Activated CD8-positive, alpha-beta T cell treated with anti-CD3 and anti-CD28 coated beads for 36 hours (primary cell): ENCODE results near the gene SPECC1. TPM values are rescaled to one million over a fixed set of nuclear protein-coding genes. Genes with fewer than 3 reads are reported as not detected.
"Not testable (repeated sequence)": the region's sequence is repeated elsewhere in the genome, so short reads cannot be mapped to it uniquely, and the experiment has no call there.

Source experiments
- ATAC-seq: fragments of 200-7000 bp; cut with Tn5 transposase; one replicate; pipeline ENCODE4 v1.10.0; 2021; ENCODE audit warnings: mild to moderate bottlenecking, moderate library complexity
- CTCF ChIA-PET: fragments of 350-600 bp; sonication (Branson Sonifier 250); formaldehyde crosslinking; loops from one replicate; lab custom pipeline; 2021; ENCODE audit warnings: antibody characterized with exemption; lab: Charles Lee
- POLR2A ChIA-PET: fragments of 350-600 bp; sonication (Branson Sonifier 250); formaldehyde crosslinking; loops from one replicate; lab custom pipeline; 2021; ENCODE audit warnings: antibody characterized with exemption; lab: Charles Lee
- DNase-seq: peaks from one replicate; pipeline ENCODE4 v3.0.0-alpha.2; 2020
- H3K27ac Mint-ChIP-seq: one replicate; pipeline ENCODE4 v1.8.0; 2021; ENCODE audit warnings: mild to moderate bottlenecking, mixed read lengths
- H3K27me3 Mint-ChIP-seq: one replicate; pipeline ENCODE4 v1.8.0; 2021; ENCODE audit warnings: mixed read lengths
- H3K36me3 Mint-ChIP-seq: one replicate; pipeline ENCODE4 v1.8.0; 2021; ENCODE audit warnings: low read depth, mixed read lengths
- H3K4me1 Mint-ChIP-seq: one replicate; pipeline ENCODE4 v1.8.0; 2021; ENCODE audit warnings: low read depth, mixed read lengths
- H3K4me3 Mint-ChIP-seq: one replicate; pipeline ENCODE4 v1.8.0; 2021; ENCODE audit warnings: mild to moderate bottlenecking, moderate library complexity, mixed read lengths
- H3K9me3 Mint-ChIP-seq: one replicate; pipeline ENCODE4 v1.8.0; 2021; ENCODE audit warnings: mixed read lengths
- intact Hi-C: fragments of 100-400 bp; cut with micrococcal nuclease; formaldehyde crosslinking; loops from one replicate; pipeline ENCODE4 v1.10.0; 2022
- total RNA-seq, 2 experiments: library from RNA; stranded (reverse); gene quantifications; one replicate each; pipeline ENCODE4 v1.2.3, GENCODE V29; 2021
- TF ChIP-seq, protein P1 (sequence below): fragments of 200-600 bp; IDR thresholded peaks from one replicate; pipeline ENCODE4 v1.8.0; 2022; ENCODE audit warnings: antibody characterized with exemption, mild to moderate bottlenecking

SPECC1 gene
- total RNA-seq, 2 experiments from 2014 or later = 9.9 to 10.3 TPM

DNA sequence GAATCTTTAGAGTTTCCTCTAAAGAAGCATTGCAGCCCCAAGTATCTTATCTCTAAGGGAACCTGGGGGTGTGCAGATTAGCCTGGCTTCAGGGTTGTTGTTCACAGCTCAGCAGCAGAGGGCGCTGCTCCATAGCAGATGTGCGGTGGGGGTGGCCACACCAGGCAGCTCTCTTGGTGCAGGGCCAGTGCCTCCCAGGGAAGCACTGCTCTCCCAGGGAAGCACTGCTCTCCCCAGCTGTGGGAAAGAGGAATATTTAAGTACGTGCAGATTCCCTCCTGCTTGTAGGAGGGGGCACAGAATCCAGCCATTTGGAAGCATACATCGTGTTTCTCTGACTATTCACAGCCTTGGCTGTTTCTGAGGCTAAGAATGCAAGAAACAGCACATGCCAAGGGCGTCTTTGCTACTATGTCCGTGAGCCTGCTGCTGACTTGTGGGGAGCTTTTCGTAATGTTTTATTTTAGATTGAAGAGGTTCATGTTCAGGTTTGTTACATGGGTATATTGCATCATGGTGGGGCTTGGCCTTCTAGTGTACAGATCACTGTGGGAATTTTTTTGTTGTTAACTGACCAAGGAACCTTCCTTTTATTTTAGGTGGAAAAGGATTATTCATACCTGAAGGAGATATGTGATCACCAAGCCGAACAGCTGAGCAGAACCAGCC, 217.8 kb downstream of the SPECC1 start:
- Mint-ChIP-seq H3K27ac (no peak overlapping the region), H3K4me3 (no peak overlapping the region), H3K9me3 (no peaks in the 10 kb centered on the region), H3K36me3 (no peaks in the 10 kb centered on the region), H3K27me3 (no peaks in the 10 kb centered on the region), H3K4me1 (peaks cover 8% of the 10 kb centered on the region)
- ChIA-PET CTCF (interaction anchor here (0.9 to 5.7 kb wide), 27 partner anchors 8 to 218 kb away, joined by 3 to 44 read pairs (median 4); partner anchors contain the start of gene SPECC1), POLR2A (interaction anchor here (1.1 kb wide), 1 partner anchor 50 kb away, joined by 3 read pairs; no protein-coding TSS in a partner anchor)
- ATAC-seq (peak; percentile 100), DNase-seq (peak; percentile 87)
- TF ChIP-seq, protein P1, sequence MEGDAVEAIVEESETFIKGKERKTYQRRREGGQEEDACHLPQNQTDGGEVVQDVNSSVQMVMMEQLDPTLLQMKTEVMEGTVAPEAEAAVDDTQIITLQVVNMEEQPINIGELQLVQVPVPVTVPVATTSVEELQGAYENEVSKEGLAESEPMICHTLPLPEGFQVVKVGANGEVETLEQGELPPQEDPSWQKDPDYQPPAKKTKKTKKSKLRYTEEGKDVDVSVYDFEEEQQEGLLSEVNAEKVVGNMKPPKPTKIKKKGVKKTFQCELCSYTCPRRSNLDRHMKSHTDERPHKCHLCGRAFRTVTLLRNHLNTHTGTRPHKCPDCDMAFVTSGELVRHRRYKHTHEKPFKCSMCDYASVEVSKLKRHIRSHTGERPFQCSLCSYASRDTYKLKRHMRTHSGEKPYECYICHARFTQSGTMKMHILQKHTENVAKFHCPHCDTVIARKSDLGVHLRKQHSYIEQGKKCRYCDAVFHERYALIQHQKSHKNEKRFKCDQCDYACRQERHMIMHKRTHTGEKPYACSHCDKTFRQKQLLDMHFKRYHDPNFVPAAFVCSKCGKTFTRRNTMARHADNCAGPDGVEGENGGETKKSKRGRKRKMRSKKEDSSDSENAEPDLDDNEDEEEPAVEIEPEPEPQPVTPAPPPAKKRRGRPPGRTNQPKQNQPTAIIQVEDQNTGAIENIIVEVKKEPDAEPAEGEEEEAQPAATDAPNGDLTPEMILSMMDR = peak; percentile 90
- intact Hi-C loops = loop anchor here (2.0 to 5.0 kb wide), 2 partner anchors 90 to 106 kb away; no protein-coding TSS in a partner anchor

DNA sequence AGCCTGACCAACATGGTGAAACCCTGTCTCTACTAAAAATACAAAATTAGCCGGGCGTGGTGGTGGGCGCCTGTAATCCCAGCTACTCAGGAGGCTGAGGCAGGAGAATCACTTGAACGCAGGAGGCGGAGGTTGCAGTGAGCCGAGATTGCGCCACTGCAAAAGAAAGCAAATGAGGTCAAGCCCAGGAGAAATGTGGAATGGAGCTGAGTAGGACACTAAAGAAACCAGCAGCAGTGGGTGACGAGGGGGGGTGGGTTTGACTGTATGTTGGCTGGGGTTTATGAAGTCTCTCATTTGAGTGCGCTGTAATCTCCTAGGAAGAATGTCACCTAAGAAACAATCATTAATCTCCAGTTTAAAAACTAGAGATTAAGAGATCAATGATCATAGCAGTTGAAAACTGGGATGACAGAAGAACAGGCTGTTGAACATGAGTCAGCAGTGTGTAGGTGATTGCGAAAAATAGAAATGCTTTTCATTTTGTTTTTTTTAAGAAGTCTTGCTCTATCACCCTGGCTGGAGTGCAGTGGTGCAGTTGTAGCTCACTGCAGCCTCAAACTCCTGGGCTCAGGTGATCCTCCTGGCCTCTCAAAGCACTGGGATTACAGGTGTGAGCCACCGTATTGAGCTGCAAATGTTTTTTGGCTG, 218.7 kb downstream of the SPECC1 start:
- not testable (repeated sequence) for H3K4me1 Mint-ChIP-seq, H3K9me3 Mint-ChIP-seq, H3K36me3 Mint-ChIP-seq, H3K27ac Mint-ChIP-seq, H3K27me3 Mint-ChIP-seq, DNase-seq, ATAC-seq, H3K4me3 Mint-ChIP-seq
- intact Hi-C loops = loop anchor here (2.0 to 5.0 kb wide), 2 partner anchors 89 to 107 kb away; no protein-coding TSS in a partner anchor
- POLR2A ChIA-PET = interaction anchor here (1.1 kb wide), 1 partner anchor 50 kb away, joined by 3 read pairs; no protein-coding TSS in a partner anchor
- CTCF ChIA-PET = interaction anchor here (0.9 to 5.7 kb wide), 23 partner anchors 7 to 112 kb away, joined by 3 to 44 read pairs (median 5); no protein-coding TSS in a partner anchor

DNA sequence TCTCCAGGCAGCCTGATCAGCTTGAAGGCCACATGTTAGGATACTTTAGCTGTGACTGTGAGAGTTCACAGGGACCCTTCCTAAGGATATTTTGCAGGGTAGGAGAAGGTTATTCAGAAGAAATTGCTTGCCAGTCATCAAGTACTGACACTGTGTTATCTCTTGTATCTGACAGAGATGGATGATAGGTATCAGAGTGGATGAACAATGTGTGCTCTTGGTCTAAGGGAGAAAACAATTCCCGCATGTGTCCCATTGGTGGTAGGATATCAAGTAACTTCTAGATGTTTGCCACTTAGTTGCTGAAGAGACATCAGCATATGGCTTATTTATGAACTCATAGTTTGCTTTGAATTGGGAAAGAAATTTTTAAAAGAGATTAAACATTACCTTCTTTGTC, 219.3 kb downstream of the SPECC1 start:
- H3K27ac Mint-ChIP-seq = no peak overlapping the region
- no peak for DNase-seq
- no peaks in the 10 kb centered on the region for H3K9me3 Mint-ChIP-seq
- no peak overlapping the region for H3K4me3 Mint-ChIP-seq
- TF ChIP-seq, protein P1 = no peak
- peaks cover 12% of the 10 kb centered on the region for H3K4me1 Mint-ChIP-seq
- ChIA-PET POLR2A (interaction anchor here (1.1 kb wide), 1 partner anchor 51 kb away, joined by 3 read pairs; no protein-coding TSS in a partner anchor), CTCF (interaction anchor here (1.0 to 5.7 kb wide), 9 partner anchors 17 to 235 kb away, joined by 3 to 44 read pairs (median 8); no protein-coding TSS in a partner anchor)
- no peaks in the 10 kb centered on the region for H3K27me3 Mint-ChIP-seq
- H3K36me3 Mint-ChIP-seq = no peaks in the 10 kb centered on the region
- ATAC-seq = no peak
- intact Hi-C loops = loop anchor here (5.0 kb wide), 1 partner anchor 89 kb away; no protein-coding TSS in a partner anchor

DNA sequence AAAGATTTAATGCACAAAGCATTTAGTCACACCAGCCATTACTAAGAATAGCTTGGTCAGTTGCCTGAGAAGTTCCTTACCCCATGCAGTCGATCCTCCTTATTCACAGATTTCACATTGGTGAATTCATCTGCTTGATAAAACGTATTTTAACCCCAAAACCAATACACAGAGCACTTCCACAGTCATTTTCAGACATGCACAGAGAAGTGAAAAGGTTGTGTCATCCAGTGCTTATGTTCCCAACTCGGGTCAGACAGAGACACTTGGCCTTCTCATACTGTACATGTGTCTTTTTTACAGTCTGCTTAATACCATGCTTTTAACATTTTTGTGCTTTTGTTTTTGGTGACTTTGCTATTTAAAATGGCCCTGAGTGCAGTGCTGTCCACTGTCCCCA, 219.7 kb downstream of the SPECC1 start:
- TF ChIP-seq, protein P1 = no peak
- intact Hi-C loops = loop anchor here (5.0 kb wide), 1 partner anchor 88 kb away; no protein-coding TSS in a partner anchor
- ATAC-seq (no peak), DNase-seq (no peak)
- CTCF ChIA-PET = interaction anchor here (1.2 to 5.7 kb wide), 5 partner anchors 18 to 236 kb away, joined by 3 to 44 read pairs (median 8); no protein-coding TSS in a partner anchor
- no peak overlapping the region for H3K27ac Mint-ChIP-seq
- peaks cover 16% of the 10 kb centered on the region for H3K4me1 Mint-ChIP-seq
- H3K9me3 Mint-ChIP-seq = no peaks in the 10 kb centered on the region
- H3K36me3 Mint-ChIP-seq = no peaks in the 10 kb centered on the region
- POLR2A ChIA-PET = no interaction called here
- no peaks in the 10 kb centered on the region for H3K27me3 Mint-ChIP-seq
- no peak overlapping the region for H3K4me3 Mint-ChIP-seq

DNA sequence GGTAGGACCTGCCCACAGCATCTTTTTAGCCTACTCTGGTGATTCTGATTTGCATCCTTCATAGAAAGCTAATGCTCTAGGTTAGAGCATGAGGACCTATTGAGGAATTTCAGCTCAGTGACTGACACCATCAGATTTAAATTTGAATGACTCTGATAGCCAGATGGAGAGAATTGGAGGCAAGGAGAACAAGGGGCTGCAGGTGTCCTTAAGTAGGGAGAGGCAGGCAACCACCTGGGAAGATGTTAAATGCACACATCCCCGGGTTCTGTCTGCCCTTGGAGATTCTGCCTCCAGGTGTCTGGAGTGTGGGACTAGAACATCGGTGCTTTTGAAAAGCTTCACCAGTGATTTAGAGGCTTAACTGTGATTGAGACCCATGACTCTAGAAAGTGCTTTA, 221.8 kb downstream of the SPECC1 start:
- no peak for ATAC-seq
- TF ChIP-seq, protein P1 = no peak
- intact Hi-C loops = no loop called here
- Mint-ChIP-seq H3K9me3 (peaks cover 4% of the 10 kb centered on the region), H3K4me1 (peaks cover 31% of the 10 kb centered on the region), H3K36me3 (peaks cover 3% of the 10 kb centered on the region), H3K27ac (no peak overlapping the region), H3K27me3 (no peaks in the 10 kb centered on the region), H3K4me3 (no peak overlapping the region)
- POLR2A ChIA-PET = no interaction called here
- DNase-seq = no peak
- CTCF ChIA-PET = no interaction called here
